GM19043 (cell line): ENCODE results near the gene SLC18B1.
A peak's percentile ranks its signal among the peaks of the same experiment; 100 is the strongest.

Source experiments
- ATAC-seq: cut with Tn5 transposase; IDR thresholded peaks from one replicate; pipeline ENCODE4 v1.9.1; 2021; ENCODE audit warnings: low read depth; ENCODE audit not compliant: unreplicated experiment

The SLC18B1 gene

DNA sequence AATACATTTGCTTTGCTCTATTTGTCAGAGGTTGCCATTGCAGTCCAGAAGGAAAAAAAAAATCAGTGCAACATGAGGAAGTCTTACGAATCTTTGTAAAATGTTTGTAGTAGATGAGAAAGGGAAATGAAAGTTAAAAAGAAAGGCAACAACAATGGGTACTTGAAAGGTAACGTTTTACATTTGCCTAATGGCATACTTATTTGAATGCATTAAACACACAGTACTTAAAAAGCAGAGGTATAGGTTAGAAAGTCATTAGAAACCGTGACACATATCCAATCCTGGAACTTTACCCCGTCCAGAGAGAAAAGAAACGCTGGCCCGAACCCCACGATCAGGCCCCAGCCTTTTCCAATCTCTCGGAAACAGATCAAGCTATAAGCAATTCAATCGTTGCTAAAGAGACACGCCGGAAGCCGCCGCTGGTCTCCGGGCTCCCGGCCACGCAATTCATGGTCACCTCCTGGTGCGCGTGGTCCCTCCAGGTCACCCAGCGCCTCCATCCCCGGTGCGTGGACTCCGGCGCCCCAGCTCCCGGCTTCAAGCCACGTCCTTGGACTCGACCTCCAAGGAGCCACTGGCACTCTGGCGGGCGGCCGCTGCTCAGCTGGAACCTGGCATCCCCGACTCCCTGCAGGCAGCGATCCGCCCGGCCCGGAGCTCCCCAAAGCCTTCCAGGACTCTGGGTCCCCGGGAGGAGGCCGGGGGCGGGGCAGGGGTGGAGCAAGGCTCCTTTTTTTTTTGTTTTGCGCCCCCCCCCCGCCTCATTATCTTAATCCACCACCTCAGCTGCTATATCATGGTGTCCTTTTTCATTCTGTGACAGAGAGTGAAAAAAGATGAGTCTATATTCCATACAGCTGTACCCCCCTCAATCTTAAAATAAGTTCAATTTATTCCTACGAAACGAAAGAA lies at the start of gene SLC18B1:
Gene SLC18B1 (minus strand): TSS at position 687 of the 918 bp plus-strand sequence. CDS start 181 bp downstream, at position 506.
- peak; percentile 33 for ATAC-seq

DNA sequence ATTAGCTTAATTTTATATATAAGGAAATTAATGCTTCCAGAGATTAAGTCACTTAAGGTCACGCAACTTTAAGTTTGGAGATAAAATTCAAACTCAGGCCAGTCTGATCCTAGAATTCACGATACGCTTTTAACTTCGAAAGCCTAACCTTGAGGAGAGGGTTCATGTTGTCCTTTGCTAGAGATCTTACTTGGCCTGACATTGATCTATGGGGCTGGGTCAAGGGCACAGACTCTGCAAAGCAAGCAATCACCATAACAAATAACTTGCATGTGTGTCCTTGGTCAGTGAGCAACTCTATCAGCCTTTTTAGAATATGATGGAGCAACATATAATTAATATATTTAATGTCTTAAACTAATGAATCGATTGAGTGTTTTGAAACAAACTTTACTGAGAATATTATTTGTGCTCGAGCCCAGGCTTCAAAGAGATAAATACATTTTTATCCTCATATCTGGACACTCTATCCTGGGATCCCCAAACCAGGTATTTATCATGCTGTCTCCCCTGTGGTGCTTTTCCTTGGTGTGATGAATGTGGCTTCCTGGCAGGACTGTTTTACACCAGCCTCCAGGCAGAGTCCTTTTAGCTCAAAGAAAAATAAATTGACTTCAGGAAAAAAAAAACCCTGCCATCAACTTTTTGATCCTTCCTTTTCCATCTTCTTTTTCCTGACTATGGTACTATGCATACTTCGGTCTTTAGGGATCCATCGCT lies 45.0 kb upstream of the SLC18B1 start:
- no peak for ATAC-seq

DNA sequence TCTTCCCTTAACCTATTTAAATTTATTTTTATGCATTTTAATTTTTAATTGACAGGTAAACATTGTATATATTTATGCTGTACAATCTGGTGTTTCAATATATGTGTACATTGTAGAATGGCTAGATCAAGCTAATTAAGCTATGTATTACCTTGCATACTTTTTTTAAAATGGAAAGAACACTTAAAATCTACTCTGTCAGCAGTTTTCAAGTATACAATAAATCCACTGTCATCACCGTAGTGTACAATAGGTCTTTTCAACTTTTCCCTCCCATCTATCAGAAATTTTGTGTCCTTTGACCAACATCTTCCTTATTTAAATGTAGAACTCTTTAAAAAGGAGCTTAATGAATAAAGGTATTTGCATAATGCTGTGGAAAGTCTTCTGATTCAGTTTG lies 43.5 kb upstream of the SLC18B1 start:
- ATAC-seq: no peak

DNA sequence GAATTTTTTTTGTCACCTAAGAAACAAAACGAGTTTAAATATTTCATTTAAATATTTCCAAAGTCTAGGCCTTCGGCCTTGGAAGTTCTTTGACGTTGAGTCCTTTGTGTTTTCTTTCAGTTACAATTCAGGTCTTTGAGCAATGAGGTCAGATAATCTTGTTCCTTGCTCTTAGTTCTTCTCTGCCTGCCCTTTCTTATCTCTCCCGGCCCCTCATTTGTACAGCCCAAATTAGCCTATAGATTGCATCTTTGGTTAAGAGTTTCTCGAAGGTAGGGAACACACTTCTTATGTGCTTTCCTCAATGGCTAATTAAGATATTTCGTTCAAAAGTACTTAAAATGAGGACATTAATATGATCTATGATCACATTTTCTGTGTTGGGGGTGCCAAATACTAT lies 34.5 kb upstream of the SLC18B1 start:
- no peak for ATAC-seq

DNA sequence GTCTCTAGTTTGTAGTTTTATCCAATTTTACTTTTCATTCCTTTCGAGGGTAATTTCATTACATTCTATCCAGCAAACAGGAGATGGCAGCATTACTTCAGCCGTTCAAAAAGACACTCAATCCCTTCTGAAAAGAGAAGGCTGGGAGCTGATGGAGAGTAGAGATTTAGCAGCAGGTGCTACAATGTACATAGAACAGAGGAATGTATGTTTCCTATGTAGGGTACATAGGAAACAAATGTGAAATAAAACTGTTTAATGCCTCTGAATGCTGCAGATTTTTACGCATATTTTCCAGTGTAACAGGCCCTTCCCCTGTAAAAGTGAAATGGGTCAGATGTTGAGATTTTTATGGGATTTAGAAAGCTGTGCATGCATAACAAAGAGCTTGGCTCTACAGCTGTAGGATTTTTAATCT lies 31.9 kb upstream of the SLC18B1 start:
- ATAC-seq: no peak

DNA sequence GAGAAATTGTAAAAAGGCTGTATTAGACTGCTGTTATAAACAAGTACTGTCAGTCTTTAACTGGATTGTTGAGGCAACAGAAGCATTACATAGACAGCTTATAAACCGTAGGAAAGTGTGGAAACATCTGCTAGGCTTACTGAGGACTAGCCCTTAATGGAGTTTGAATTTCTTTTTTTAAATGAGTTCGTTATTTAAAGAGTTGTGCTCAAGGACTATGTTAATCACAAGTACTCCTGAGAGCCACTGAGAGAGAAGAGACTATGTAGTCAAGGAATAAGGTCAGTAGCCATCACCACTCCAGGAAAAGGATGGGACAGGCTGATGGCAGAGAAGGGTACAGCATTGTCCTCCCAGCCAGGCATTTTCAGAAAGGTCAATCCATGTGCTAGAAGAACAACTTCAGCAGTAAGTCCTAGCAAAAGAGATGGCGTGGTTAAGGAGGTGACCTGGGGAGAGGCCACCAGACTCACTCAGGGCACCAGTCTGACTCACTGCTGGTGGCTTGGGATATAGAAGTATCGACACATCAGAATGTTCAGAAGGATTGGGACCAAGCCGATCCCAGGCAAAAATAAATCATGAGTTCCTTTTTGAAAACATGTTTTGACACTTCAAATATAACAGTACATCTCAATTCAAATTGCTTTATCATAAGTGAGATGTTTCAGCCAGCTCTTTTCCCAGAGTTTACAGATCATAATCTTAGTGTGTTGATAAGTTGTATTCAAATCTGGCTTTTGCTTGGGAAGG lies 22.4 kb upstream of the SLC18B1 start:
- ATAC-seq: no peak

DNA sequence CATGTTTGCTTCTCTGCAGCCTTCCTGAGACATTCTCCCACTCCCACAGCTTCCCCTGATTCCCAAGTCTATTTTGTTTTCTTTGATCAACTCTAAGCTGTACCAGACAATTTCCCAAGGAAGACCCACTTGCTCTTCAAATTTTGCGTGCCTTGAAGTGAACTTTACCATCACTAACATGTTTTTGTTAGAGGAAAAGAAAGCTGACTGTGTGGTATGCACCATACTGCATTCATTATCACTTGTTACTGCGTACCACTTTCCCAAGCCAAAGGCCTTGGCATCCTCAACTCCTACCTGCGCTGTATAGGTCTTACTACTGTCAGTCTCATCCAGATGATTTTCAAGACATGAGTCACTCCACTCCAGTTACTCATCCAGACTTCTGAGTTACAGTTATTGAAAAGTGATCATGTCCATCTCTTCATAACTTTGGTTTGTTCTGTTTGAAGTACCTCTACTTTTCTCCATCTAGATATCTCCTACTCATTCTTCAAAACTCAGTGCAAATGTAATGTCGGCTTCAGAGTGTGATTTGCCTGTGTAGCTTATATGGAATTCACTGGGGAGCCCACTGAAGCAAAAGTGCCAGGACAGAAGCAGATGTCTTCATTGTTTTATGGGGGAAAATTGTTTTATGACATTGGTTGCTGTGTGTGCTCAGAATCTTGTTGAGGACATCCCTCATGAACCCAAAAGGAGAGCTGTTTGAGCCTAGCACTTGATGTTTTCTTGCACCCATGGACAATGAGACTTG lies 21.1 kb upstream of the SLC18B1 start:
- no peak for ATAC-seq

DNA sequence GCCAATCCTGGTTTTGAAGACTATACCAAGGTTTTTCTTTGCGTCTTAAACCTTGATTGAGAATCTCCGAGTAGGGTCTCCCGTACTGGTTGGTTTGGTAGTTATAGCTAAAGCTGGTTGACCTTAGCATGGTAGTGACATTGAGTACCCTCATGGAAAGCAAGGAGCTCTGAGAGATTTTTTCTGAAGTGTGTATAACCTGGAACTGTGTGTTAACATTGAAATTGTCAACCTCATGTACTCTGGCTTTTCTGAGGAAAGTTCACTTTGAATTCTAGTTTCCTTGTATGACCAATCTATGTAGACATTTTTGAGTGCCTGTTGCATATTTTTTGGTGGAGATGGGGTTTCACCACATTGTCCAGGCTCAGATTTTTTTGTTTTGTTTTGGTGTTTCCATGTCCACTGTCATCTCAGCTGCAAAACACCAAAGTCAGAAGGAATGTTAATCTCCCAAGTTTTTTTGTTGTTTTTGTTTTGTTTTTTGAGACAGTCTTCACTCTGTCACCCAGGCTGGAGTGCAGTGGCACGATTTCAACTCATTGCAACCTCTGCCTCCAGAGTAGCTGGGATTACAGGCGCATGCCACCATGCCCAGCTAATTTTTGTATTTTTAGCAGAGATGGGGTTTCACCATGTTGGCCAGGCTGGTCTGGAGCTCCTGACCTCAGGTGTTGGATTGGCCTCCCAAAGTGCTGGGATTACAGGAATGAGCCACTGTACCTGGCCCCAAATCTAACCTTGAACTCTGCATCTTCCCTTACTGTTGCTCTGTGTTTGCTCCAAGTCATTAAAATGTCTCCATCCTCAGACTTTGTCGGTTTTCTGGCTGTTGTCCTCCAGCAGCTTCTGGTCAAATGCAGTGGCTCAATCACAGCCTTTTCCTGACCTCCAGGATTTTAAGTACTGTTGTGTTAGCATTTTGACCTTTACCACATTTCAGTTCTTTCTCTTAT lies 20.2 kb upstream of the SLC18B1 start:
- ATAC-seq: no peak

DNA sequence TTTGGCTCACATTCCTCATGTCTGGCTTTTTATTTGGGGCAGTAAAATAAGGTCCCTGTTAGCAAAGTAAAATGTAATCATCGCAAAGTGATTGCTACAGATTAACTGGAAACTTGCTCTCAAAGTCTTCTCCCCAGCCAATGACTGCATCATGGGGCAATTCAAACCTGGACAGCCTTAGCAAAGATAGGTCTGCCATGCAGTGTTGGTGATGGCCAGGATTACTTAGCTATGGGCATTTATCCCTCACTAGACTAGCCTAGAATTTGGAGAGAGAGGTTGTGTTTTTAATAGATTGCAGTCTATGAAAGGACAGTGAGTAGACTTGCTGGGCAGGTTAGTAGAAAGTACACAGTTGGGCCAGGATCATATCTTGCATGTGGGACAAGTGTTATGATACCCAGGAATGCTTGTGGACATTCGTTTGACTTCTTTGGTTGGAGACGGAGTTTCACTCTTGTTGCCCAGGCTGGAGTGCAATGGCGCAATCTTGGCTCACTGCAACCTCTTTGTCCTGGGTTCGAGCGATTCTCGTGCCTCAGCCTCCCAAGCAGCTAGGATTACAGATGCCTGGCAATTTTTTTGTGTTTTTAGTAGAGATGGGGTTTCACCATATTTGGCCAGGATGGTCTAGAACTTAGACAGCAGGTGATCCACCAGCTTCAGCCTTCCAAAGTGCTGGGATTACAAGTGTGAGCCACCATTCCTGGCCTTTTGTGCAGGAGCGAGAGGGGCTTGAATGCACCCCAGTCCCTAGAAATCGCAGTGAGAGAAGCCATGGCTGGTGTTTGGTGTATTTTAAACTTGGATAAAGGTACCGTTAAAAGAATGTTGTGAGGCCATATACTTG lies 19.3 kb upstream of the SLC18B1 start:
- ATAC-seq: no peak

DNA sequence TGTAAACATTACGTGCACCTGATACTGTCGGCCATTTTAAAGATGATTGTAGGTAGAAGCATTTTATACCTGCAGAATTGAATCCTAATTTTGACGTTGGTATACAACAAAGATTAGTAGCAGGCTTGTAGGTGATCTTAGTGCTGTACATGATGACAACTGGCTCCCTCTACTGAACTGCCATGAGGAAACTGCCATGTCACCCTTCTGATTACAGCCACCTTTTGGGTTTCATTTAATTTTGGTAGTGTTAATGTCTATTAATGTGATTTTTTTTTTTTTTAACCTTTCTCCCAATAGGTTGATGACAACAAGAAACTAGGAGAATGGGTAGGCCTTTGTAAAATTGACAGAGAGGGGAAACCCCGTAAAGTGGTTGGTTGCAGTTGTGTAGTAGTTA lies 18.2 kb upstream of the SLC18B1 start:
- no peak for ATAC-seq

DNA sequence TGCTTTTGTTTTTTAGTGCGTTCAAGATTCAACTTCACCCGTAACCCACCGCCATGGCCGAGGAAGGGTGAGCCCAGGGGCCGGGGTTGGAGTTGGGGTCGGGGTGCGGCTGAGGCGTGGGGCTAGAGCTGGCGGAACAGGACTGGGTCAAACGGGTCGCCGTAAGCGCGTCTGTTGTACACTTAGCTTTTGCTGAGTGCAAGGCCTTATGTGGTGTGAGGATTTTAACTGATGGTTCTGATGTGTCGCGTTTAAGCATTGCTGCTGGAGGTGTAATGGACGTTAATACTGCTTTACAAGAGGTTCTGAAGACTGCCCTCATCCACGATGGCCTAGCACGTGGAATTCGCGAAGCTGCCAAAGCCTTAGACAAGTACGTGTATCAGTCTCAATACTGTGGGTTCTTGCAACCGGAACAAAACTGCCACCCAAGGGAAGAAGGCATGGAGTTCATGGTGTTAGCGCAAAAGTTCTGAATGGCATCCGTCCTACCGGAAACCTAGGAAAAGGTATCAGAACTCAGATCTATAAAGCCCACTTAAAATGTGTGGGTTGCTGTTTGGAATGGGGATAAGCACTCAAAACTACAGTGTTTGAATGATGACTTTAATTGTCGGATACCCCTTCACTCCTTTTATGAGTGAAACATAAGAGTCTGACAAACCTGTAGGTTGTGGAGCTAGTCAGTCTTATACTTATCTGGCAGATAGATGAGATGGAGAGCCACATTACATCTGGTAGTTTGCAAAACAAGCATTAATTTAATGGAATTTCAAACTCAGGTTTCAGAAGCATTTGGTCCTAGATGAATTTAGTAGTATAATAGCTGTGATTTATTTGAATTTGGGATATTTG lies 16.5 kb upstream of the SLC18B1 start:
- peak; percentile 0 for ATAC-seq

DNA sequence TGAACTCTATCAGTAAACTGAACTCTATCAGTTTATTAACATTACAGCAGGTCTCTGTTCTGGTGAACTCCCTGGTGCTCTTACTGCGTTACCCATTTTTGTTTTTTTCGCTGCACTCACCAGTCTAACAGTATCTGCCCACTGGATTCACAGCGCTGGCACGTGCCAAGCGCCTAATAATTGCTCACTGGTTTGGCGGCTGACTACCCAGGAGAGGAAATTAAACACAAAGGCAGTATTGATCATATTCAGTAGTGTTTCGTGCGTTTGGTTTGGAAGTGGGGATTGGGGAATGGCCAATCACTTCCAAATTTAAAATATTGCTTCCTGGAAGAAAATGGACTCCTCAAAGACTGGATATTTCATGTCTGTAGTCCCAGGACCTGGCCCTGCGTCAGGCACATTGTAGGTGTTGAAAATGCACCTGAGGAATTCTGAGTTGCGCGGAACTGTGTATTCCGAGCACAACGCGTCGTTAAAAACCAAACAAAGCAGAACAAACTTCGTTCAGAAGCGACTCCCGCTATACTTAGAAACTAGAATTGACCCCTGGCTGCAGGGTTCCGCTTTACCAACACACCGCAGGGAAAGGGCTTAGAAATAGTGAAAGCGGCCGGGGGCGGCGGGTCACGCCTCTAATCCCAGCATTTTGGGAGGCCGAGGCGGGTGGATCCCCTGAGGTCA lies 14.9 kb upstream of the SLC18B1 start:
- peak; percentile 27 for ATAC-seq

DNA sequence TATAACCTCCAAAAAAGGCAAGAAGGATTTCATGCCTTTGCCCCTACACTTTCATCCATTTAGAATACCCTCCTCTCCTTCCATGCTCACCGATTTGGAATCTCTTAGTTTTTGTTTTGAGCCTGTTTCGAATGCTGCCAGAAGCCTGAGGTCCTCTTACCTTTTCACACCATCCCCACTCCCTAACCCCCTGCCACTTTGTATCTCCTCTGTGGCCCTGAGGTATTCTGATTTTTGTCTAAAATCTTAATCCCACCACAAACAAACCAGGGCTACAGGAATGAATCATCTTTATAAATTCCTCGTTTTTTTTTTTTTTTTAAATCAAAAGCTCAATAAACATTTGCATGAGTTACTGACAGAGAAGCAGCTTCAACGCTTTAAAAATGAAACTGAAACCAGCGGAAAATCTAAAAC lies 14.3 kb upstream of the SLC18B1 start:
- peak; percentile 3 for ATAC-seq

DNA sequence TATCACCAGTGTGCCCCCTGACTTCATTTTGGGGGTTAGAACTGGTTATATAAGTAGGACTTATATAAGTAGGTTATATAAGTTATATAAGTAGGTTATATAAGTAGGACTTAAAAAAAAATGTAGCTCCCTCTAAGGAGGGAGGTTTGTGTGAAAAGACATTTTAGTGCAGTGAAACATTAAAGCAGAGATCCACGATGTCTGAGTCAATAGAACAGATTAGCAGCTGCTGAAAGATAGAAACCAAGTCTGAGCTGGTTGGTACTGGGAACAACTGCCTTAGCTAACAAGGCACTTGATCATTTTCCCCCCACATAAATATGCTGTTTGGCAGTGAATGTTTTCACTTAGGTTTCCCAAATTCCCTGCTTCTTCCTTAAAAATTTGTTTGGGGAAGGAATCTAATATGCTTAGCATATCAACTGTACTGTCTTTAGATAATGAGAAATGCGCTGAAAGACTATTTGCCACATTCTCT lies 13.9 kb upstream of the SLC18B1 start:
- ATAC-seq: no peak

DNA sequence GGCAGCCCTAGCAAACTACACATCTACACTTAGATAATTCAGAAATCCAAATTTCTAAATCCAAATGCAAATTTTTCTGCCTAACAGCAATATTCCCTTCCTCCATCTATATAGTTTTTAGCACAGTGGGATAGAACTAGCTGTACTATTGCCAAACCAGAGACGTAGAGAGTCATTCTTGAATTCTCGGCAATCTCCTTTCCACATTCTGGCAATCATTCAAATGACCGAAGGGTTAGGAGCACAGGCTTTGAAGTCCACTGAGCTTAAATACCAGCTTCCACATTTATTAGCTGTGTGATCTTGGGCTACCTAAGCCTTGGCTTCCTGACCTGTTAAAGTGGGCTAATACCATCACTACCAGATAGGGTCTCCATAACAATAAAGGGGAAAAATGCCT lies 12.8 kb upstream of the SLC18B1 start:
- ATAC-seq: no peak

DNA sequence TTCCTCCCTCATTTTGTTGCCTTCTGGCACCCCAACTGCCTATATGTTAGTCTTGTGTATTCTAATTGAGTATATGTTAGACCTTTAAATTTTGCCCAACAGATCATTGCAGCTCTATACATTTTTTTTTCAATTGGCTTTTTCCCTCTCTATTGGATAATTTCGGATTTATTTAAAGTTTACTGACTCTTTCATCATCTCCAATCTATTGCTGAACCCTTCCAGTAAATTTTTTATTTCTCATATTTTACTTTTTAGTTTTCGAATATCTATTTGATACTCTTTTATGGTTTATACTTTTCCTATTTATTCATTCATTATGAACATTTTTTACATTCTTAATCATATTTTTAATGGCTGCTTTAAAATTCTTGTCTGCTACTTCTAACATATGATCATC lies 7.1 kb upstream of the SLC18B1 start:
- no peak for ATAC-seq

DNA sequence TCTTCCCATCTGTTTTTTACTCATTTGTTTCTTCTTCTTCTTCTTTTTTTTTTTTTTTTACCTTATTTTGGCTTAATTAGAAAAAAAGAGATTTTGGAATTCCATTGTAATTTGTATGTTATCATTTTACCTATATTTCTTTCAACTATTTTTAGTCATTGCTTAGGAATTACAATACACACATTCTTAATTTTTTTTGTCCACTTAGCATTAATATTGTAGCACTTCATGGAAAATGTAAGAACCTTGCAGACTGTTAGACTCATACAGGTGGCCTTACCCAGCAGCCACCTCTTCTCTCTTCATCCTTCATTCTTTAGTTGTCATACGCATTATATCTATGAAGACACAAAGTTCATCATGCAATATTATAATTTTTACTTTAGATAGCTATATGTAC lies 5.8 kb upstream of the SLC18B1 start:
- ATAC-seq: no peak
